Lower leg skin (tissue), 4 donors: Measurements from ENCODE around the gene CAMTA1. TPM values are rescaled to one million over a fixed set of nuclear protein-coding genes. Genes with fewer than 3 reads are reported as not detected.

Experiments
- DNase-seq, 2 donors: peaks; one replicate each; pipeline ENCODE4 v3.0.0-alpha.2; 2019; ENCODE audit warnings: low spot score in 2 of 2
- H3K4me3 ChIP-seq: fragments of 200-600 bp; sonication (generic); 2 replicates; pipeline ENCODE4 v1.5.1; 2017; ENCODE audit warnings: mild to moderate bottlenecking, low read depth; ENCODE audit not compliant: poor library complexity, severe bottlenecking
- CTCF ChIP-seq, 3 donors: fragments of 450-650 bp; IDR thresholded peaks; one replicate each; pipeline ENCODE4 v1.5.1; 2016; ENCODE audit warnings: antibody characterized with exemption in 3 of 3, mild to moderate bottlenecking in 3 of 3, moderate library complexity in 2 of 3
- POLR2A ChIP-seq, 2 donors: fragments of 450-650 bp; IDR thresholded peaks; one replicate each; pipeline ENCODE4 v1.6.1; 2016 to 2017; ENCODE audit warnings: antibody characterized with exemption in 2 of 2, mild to moderate bottlenecking in 1 of 2, moderate library complexity in 1 of 2
- WGBS, 2 donors: methylation state at CpG; one replicate each; pipeline ENCODE4 v1.1.5; 2018; 5-methylcytosine and 5-hydroxymethylcytosine counted together
- intact Hi-C: fragments of 100-400 bp; cut with DNase I; formaldehyde crosslinking; loops from one replicate; pipeline ENCODE4 v1.15.0; 2023; ENCODE audit warnings: low total_unique reads
- total RNA-seq, 4 donors: library from RNA; depleted of rRNA; stranded (reverse); fragments of >200 nt; gene quantifications; one replicate each; pipeline ENCODE4 v1.1.0, GENCODE V29; 2016

The CAMTA1 gene
- total RNA-seq, 4 donors from 2014 or later = 24.4 to 52.3 (median 32.9) TPM

GRCh38 chr1:7366286-7366954 lies 581.2 kb downstream of the CAMTA1 start:
- intact Hi-C loops = no loop called here
- TF ChIP-seq CTCF (IDR thresholded peaks at IDR 0.05) (no peak), POLR2A (IDR thresholded peaks at IDR 0.05) (no peak)
- no peak overlapping the region for H3K4me3 ChIP-seq
- DNase-seq = no peak
- 81 to 87% methylated on average over 11 of the region's 11 CpGs for WGBS, 2 donors

DNA sequence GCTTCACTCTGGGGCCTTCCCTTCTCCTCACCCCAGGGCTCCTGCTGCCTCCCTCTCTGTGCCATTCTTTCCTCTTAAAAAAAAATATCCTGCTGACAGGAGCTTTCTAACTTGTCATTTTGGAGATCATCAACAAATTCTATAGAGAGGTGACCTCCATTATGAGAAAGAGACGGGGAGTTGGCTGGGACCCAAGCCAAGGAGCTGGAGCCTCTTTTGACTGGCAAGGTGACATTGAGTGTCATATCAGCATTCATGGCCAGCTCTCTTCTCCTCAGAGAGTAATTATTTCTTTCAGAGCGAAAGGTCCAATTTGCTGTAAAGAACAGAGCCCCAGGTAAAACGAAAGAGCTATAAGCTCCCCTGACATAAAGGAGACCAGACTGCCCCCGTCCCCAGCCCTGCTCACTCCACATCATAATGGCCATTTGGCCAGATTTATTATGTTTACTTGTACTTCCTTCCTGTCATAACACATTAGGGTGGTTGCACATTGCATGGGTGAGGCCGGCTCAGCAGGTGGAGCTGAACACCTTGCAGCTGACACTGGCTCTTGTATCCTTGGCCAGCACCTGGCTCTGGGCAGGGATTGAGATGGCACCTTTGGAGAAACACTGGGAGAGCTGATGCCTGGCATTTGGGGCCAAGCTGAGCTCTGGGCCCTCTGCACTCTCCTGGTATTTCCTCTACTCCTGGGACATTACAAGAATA lies 581.9 kb downstream of the CAMTA1 start:
- 82 to 83% methylated on average over 5 of the region's 5 CpGs for WGBS, 2 donors
- TF ChIP-seq CTCF (IDR thresholded peaks at IDR 0.05) (no peak), POLR2A (IDR thresholded peaks at IDR 0.05) (no peak)
- intact Hi-C loops = no loop called here
- H3K4me3 ChIP-seq = no peak overlapping the region
- DNase-seq = no peak

DNA sequence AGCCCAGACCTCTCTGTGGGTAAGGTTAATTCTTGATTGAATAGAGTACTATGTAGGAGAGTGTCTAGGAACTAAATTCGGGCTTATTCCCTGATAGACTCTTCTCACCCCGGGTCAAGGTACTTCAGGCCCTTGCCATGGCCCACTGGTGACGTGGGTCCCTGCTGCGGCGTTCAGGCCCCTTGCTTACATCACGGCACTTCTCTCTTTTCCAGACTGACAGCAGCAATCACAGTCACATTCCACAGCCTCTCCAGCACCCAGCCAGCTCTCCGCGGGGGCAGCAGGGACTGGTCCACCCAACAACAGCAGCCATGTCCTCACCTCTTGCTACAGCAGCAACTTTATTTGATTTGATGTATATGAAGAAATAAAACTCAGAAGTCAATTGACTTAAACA lies 584.6 kb downstream of the CAMTA1 start:
- TF ChIP-seq POLR2A (IDR thresholded peaks at IDR 0.05) (no peak), CTCF (IDR thresholded peaks at IDR 0.05) (no peak)
- 90% methylated on average over 8 of the region's 8 CpGs for WGBS, 2 donors
- intact Hi-C loops = no loop called here
- no peak for DNase-seq
- no peak overlapping the region for H3K4me3 ChIP-seq

DNA sequence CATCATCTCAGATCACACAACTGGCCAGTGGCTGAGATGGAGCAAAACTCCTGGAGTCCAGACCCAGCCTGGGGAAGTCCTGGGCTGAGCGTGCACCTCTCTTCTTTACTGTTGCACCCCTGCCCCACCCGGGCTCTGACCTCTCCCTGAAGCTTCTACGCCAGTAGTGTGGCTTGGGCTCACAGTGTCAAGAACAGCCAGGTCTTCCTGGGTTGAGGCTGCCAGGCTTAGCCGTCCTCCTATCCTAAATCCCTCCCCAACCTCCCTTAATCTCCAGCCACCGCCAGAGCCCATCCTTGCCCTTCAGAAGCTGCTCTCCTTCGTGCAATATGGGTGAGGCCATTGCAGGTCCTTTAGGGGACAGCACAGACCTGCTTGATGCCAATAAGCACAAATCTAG lies 586.7 kb downstream of the CAMTA1 start:
- 82 to 94% methylated on average over 6 of the region's 6 CpGs for WGBS, 2 donors
- TF ChIP-seq POLR2A (IDR thresholded peaks at IDR 0.05) (no peak), CTCF (IDR thresholded peaks at IDR 0.05) (no peak)
- DNase-seq = no peak
- intact Hi-C loops = no loop called here
- no peak overlapping the region for H3K4me3 ChIP-seq

GRCh38 chr1:7372477-7373120 lies 587.3 kb downstream of the CAMTA1 start:
- TF ChIP-seq POLR2A (IDR thresholded peaks at IDR 0.05) (no peak), CTCF (IDR thresholded peaks at IDR 0.05) (no peak)
- H3K4me3 ChIP-seq = no peak overlapping the region
- DNase-seq = no peak
- 92 to 95% methylated on average over 18 to 19 of the region's 19 CpGs for WGBS, 2 donors
- intact Hi-C loops = no loop called here
